Ramos (cell line): ENCODE data around the gene FAF2.
"Not testable (repeated sequence)": the region's sequence is repeated elsewhere in the genome, so short reads cannot be mapped to it uniquely, and the experiment has no call there.

ENCODE experiments used
- in situ Hi-C: fragments of 300-500 bp; cut with MboI; formaldehyde crosslinking; loops from one replicate; pipeline ENCODE4 v1.14.3; 2022; ENCODE audit warnings: low sequenced_read_pairs; ENCODE audit not compliant: unreplicated experiment

The FAF2 gene

DNA sequence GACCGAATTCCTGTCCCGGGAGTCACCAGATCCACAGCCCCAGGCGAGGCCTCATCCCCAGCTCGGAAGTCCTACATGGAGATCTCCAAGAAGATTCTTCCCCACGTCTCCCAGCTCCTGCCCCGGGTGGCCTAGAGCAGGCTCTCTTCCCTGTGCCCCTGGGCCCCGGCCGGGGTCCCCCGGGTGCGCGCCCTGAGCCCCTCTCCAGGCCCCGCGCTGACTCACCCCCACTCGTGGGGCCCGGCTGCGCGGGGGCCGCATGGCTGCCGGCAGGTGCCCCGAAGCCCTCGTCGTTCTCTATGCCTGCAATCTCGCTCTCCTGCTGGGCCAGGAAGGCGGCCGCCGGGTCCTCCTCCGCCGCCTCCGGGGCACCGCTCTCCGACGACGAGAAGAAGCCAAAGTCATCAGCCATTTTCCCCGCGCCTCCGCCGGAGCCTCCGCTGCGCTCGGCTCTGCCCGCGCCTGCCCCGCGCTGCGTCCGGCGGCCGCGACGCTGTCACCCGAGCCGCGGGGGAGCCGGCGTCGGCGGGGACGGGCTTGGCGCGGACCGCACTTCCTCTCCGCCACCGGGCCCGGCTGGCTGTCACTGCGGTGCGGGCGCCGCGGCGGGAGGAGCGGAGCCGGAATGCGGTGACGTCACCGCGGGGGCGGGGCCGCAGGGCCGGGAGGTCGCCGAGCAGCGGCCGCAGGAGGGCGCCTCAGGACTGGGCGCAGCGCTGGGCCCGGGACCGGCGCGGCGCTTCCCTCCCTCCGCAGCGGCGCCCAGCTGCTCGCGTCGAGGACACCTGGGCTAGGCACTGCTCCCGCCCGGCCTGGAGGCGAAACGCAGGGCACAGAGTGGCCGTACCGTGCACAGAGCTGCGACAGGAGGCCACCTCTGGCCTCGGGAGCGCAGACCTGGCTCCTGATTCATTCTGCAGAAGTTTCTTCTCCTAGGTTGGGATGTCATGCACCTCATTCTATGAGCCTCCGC is 31.9 kb upstream of the FAF2 start, which contains the start of gene CLTB:
TSS of gene CLTB (minus strand) at position 588 of the 973 bp plus-strand sequence. CDS start at position 412, 176 bp downstream.
- in situ Hi-C loops = loop anchor here (25.0 kb wide), 1 partner anchor 679 kb away; no protein-coding TSS in a partner anchor

DNA sequence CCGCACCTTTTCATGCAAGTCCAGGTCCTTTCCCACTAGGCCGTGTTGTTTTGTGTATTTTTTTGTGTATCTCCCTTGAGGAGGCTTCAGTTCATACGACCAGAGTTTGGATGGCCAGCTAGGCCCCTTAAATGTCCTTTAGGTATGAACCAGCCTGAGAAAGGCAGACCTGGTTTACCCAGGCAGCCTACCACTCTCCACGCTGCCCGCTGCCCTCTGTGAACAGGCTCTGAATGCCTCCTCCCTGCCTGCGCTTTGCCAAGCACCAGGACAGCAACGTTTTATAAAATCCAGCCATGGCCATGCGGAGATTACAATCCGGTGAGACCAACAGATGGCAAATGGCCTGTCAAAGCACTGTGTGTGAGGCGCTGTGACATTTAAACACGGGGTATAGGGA is 31.2 kb upstream of the FAF2 start:
- in situ Hi-C loops = loop anchor here (25.0 kb wide), 1 partner anchor 680 kb away; no protein-coding TSS in a partner anchor

DNA sequence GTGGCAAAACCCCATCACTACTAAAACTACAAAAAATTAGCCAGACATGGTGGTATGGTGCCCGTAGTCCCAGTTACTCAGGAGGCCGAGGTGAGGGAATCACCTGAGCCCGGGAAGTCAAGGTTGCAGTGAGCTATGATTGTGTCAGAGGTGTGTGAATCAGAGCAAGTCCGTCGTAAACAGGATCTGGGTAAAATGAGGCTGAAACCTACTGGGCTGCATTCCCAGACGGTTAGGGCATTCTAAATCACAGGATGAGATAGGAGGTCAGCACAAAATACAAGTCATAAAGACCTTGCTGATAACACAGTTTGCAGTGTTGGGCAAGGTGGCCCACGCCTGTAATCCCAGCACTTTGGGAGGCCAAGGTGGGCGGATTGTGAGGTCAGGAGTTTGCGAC is 29.9 kb upstream of the FAF2 start:
- in situ Hi-C loops = loop anchor here (25.0 kb wide), 1 partner anchor 681 kb away; no protein-coding TSS in a partner anchor

DNA sequence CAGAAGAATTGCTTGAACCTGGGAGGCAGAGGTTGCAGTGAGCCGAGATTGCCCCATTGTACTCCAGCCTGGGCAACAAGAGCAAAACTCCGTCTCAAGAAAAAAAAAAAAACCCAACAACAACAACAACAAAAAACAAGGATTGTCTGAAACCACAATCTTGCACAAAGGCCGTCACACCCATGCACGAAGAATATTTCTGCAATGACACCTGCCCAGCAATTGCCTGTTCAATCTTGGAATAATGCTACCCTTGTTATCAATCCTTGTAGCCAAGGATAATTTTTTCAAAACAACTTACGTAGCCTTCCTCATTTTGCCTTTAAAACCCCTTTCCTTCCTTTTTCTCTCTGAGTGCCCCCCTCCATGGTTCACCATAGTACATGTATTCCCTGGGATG is 28.1 kb upstream of the FAF2 start:
- in situ Hi-C loops = loop anchor here (25.0 kb wide), 1 partner anchor 683 kb away; no protein-coding TSS in a partner anchor

DNA sequence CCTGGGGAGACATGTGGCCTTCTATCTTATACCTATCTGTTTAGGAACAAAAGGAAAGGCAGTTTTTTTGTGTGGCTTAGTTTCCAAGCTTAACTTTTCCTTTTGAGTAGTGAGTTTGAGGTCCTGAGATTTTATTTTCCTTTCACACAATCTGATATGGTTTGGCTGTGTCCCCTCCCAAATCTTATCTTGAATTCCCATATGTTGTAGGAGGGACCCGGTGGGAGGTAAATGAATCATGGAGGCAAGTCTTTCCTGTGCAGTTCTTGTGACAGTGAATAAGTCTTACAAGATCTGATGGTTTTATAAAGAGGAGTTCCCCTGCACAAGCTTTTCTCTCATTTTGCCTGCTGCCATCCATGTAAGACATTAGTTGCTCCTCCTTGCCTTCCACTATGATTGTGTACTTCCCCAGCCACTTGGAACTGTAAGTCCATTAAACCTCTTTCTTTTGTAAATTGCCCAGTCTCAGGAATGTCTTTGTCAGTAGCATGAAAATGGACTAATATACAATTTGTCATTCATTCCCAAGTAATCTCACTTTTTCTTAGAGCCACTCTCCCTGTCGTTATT is 27.1 kb upstream of the FAF2 start:
- in situ Hi-C loops = loop anchor here (25.0 kb wide), 1 partner anchor 684 kb away; no protein-coding TSS in a partner anchor

DNA sequence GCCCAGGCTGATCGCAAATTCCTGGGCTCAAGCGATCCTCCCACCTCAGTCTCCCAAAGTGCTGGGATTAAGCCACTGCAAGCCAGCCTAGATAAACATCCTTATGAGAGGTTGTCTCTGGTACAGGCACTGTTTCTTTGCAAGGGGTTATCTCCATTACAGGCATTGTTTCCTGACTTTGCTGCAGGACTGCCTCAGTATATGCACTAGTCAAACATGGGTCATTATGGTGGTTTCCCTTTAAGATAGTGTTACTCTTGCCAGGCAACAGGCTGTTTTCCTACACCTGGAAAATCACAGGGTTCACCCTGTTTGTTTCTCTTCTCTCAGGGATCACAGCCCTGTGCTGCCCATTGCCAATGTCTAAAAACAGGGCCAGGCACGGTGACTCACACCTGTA is 24.0 kb upstream of the FAF2 start:
- in situ Hi-C loops = loop anchor here (25.0 kb wide), 1 partner anchor 687 kb away; no protein-coding TSS in a partner anchor

DNA sequence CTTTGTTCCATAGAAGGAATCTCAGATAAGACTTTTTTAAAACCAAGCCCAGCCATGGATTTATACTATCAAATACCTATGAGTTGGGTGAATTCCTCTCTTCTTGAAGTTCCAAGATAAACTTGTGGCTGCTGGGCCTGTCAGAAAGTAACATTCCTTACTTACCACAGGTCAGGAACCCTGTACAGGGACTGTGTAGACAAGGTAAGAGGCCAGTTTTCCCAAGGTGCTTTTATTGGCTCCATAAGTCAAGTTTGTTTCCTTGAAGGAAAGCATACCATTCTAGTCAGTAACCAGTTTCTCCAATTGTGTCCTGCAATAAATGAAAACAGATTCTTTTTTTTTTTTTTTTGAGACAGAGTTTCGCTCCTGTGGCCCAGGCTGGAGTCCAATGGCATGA is 23.0 kb upstream of the FAF2 start:
- in situ Hi-C loops = no loop called here

DNA sequence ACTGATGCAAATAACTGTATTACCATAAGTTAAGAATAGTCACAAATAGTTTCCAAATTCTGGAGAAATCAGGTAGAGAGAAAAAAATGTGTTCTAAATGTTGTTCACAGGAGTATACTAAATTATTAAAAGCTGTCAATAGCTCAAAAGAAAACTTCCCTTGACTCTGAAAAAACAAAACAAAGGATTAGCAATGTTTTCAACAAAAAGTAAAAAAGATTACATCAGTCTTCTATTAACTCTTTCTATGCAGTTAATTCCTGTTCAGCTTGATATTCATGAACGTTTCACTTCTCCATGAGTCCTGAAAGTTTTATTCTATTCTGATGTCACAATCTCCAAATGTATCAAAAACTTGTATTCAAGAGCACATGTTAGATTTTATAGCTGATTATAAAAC is 22.4 kb upstream of the FAF2 start:
- in situ Hi-C loops = no loop called here

DNA sequence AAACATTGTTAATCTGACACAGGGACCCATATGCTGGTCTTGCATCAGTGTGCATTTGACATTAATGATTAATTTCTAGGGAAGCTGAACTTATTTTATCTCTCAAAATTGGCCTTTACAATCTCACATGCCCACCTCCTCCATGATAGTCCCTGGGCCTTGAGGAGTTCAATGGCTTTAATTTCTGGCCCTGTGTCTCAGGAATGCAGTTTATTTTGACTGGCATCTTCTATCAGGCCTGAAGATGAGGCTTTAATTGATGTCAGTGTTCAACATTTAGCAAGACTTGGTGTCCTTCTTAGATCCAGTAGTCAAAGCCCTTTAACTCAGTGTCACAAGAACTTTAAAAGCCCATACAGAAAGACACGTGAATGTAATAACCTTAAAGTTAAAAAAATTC is 21.3 kb upstream of the FAF2 start:
- in situ Hi-C loops = no loop called here

DNA sequence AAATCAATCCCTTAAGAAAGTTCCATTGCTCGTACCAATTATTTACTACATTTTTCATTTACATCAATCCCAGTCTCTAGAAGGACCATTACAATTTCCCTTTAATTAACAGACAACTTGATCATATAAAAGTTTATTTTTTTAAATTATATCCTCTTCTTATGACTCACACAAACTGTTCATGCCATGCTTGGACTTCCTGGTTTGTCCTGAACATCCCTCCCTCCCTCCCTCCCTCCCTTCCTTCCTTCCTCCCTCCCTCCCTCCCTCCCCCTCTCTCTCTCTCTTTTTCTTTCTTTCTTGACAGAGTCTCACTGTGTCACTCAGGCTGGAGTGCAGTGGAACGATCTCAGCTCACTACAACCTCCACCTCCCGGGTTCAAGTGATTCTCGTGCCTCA is 20.2 kb upstream of the FAF2 start:
- in situ Hi-C loops = no loop called here

DNA sequence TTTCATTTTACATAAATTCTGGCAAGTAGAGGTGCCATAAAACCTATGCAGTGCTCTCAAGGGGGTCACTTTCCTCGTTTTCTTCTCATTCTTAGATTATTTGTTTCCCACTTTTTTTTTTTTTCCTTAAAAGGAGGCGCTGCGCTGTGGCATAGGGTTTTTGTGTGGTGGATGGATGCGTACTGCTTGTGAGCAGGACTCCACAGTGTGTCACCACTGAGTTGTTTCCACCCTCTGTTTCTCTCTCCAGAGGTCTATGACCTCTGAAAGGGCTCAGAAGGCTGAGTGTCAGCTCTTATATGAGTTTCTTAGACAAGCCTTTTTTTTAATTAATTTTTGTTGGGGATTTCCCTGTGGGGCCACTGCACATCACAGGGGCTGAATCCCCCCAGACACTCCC is 18.2 kb upstream of the FAF2 start:
- in situ Hi-C loops = no loop called here

DNA sequence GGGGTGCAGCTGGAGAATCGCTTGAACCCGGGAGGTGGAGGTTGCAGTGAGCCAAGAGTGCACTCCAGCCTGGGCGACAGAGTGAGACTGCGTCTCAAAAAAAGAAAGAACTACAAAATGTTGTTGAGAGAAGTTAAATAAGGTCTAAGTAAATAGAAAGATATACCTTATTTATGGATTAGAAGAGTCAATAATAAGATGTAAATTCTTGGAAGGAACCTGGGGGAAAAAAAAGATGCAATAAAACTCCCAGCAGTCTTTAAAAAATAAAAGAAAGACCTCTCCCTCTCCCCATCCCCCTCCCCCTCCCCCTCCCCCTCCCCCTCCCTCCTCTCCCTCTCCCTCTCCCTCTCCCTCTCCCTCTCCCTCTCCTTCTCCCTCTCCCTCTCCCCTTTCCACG is 15.5 kb upstream of the FAF2 start:
- in situ Hi-C loops = no loop called here

DNA sequence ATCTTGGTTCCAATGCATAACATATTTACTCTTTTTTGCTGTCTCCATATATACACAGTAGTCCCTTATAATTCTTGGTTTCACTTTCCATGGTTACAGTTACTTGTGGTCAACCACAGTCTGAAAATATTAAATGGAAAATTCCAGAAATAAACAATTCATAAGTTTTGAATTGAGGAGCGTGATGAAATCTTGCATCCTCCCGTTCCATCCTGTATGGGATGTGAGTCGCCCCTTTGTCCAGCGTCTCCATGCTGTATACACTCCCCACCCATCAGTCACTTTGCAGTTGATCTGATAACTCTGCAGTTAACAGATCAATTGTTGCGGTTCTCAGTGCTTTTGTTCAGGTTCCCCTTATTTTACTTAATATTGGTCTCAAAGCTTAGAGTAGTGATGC is 11.5 kb upstream of the FAF2 start:
- in situ Hi-C loops = no loop called here

DNA sequence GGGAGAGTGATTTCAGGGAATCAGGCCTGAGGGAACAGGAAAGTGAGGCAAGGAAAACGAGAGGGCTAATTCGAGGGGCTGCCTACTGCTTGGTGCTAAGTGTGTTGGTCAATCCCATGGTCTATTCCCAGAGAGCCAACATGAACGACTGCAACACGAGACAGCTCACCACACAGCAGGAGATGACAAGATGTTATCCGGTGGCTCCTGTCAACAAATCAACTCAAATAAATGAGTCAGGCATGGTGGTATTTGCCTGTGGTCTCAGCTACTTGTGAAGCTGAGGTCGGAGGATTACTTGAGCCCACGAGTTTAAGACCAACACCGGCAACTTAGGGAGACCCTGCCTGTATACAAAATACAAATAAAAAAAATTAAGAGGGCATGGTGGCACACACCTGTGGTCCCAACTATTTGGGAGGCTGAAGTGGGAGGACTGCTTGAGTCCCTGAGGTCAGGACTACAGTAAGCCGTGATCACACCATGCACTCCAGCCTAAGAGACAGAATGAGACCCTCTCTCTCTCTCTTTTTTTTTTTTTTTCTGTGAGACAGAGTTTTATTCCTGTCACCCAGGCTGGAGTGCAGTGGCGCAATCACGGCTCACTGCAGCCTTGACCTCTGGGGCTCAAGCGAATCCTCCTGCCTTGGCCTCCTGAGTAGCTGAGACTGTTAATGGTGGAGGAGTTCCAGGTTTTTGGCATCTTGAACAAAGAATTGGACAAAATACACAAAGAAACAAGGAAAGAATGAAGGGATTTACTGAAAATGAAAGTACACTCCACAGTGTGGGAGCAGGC is 9.0 kb upstream of the FAF2 start:
- in situ Hi-C loops = no loop called here

DNA sequence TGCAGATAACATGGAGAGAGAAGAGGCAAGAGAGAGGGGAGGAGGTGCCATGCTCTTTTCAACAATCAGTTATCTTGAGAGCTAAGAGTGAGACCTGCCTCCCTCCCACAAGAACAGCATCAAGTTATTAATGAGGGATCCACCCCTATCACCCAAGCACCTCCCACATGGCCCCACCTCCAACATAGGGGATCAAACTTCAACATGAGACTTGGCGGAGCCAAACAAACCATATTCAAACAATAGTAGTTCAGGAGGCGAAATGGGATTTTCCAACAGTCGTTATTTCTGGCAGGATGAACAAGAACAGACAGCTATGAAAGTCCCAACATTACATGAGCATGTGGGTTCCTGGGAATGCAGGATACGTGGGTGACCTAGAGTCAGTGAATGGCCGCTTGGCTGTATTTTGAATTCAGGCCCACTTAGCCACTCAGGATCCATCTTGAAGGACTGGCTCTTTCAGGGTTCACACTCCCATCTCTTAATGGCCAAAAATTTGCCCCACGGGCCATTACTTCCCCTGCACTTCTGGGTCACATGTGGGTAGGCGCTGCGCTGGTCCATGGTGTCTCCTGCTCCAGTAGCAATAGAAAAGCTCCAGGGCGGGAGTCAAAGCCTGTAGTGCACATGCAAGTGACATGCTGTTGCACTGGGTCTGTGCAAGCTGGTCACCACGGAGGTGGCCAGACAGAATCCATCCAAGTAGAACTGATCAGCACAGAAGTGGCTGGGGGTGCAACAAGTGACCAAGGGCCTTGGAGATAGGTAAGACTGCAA is 7.1 kb upstream of the FAF2 start:
- in situ Hi-C loops = no loop called here

DNA sequence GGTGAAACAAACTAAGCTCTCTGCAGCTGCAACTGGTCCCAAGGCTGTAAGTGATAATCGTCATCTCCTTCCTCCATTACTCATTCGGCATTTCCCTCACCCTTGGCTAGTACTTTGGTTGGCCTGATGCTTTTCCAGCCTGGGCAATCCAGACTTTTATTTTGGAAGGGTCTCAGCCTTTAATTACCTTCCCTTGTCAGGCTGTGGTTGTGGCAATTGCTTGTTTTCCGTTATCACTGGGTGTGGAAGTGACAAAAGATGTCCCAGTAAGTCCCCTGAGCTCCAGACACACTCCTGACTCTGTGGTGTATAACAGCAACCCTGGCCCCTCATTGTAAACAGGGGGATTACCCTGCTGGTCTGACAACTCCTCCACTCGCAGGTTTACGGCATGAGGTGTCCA is 6.3 kb upstream of the FAF2 start:
- in situ Hi-C loops = no loop called here

DNA sequence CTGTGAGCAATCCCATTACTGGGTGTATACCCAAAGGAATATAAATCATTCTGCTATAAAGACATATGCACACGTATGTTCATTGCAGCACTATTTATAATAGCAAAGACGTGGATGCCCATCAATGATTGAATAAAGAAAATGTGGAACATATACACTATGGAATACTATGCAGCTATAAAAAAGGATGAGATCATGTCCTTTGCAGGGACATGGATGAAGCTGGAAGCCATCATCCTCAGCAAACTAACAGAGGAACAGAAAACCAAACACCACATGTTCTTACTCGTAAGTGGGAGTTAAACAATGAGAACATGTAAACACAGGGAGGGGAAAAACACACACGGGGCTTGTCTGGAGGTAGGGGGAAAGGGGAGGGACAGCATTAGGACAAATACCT is 5.3 kb upstream of the FAF2 start:
- in situ Hi-C loops = not testable (repeated sequence)

DNA sequence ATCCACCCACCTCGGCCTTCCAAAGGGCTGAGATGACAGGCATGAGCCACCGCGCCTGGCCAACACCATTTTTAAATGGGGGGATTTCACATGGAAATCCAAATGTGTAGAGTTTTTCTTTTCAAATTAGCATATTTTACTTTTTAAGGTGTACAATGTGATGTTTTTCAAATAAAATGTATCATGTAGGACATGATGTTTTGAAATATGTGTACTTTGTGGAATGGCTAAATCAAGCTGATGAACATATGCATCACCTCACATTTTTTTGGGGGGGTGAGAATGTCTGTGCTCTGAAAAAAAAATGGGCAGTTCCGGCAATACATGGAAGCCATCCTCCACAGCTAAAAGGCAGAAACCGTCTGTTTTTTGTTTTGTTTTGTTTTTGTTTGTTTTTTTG is 3.4 kb upstream of the FAF2 start:
- in situ Hi-C loops = no loop called here

DNA sequence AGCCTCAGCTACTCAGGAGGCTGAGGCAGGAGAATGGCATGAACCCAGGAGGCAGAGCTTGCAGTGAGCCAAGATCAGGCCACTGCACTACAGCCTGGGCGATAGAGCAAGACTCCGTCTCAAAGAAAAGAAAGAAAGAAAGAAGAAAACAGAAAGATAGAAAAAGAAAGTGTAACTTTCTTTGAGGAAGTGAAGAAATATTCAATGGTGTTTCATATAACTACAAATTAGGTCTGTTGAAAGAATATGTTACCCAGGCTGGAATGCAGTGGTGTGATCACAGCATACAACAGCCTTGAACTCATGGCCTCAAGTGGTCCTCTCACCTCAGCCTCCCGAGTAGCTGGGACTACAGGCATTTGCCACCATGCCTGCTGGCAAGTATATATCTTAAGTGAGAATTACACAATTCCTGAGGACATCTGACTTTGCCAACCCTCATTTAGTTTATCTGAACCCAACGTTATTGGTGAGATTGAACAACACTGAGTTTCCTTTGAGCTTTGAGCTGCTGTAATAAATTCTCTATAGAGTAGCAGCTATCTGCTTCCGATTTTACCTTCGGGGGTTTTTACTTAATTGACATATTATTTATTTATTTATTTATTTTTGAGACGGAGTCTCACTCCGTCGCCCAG is 2.0 kb upstream of the FAF2 start:
- in situ Hi-C loops = no loop called here
